Measurements from ENCODE around the gene ANXA7.

DNA sequence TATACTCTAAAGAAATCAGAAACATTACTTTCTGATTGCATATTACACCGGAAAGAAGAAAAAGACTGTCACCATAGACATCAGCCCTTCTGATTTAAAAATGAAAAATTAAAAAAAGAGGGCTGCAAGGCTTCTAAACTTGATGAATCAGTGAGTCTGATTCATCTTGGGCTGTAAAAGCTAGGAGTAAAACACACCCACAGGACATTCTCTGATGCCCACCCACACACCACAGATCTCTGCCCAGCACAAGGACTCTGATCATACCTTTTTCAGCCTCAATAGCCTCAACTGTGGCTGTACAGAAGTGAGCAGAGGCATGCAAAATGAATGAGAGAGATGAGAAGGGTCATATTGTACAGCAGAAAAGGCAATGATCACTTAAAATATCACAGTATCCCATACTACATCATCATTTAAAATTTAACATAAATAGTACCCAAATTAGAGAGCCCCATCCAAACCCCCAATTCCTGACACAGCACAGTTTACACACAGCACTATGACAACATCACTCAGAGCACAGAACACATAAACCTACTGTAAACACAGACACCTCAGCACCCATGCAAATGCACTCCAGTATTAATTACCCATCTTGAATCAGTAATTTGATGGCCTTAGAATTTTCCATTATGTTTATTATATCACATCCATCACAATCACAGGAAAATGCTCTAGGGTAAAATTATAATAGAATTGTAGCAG is 25.9 kb upstream of the ANXA7 start:
- TF ChIP-seq, protein P1, sequence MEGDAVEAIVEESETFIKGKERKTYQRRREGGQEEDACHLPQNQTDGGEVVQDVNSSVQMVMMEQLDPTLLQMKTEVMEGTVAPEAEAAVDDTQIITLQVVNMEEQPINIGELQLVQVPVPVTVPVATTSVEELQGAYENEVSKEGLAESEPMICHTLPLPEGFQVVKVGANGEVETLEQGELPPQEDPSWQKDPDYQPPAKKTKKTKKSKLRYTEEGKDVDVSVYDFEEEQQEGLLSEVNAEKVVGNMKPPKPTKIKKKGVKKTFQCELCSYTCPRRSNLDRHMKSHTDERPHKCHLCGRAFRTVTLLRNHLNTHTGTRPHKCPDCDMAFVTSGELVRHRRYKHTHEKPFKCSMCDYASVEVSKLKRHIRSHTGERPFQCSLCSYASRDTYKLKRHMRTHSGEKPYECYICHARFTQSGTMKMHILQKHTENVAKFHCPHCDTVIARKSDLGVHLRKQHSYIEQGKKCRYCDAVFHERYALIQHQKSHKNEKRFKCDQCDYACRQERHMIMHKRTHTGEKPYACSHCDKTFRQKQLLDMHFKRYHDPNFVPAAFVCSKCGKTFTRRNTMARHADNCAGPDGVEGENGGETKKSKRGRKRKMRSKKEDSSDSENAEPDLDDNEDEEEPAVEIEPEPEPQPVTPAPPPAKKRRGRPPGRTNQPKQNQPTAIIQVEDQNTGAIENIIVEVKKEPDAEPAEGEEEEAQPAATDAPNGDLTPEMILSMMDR (IDR thresholded peaks at IDR 0.05): no peak
- no peak for TF ChIP-seq POLR2AphosphoS5 (IDR thresholded peaks at IDR 0.05; ENCODE audit: insufficient read depth in 1 of 2, low read depth in 1 of 2)
